GM19023 (cell line): ENCODE data around the gene METTL4.
A peak's percentile ranks its signal among the peaks of the same experiment; 100 is the strongest.

Source experiments
- ATAC-seq: cut with Tn5 transposase; IDR thresholded peaks from one replicate; pipeline ENCODE4 v1.9.1; 2021; ENCODE audit warnings: mild to moderate bottlenecking, moderate library complexity; ENCODE audit not compliant: unreplicated experiment

The METTL4 gene, protein sequence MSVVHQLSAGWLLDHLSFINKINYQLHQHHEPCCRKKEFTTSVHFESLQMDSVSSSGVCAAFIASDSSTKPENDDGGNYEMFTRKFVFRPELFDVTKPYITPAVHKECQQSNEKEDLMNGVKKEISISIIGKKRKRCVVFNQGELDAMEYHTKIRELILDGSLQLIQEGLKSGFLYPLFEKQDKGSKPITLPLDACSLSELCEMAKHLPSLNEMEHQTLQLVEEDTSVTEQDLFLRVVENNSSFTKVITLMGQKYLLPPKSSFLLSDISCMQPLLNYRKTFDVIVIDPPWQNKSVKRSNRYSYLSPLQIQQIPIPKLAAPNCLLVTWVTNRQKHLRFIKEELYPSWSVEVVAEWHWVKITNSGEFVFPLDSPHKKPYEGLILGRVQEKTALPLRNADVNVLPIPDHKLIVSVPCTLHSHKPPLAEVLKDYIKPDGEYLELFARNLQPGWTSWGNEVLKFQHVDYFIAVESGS

DNA sequence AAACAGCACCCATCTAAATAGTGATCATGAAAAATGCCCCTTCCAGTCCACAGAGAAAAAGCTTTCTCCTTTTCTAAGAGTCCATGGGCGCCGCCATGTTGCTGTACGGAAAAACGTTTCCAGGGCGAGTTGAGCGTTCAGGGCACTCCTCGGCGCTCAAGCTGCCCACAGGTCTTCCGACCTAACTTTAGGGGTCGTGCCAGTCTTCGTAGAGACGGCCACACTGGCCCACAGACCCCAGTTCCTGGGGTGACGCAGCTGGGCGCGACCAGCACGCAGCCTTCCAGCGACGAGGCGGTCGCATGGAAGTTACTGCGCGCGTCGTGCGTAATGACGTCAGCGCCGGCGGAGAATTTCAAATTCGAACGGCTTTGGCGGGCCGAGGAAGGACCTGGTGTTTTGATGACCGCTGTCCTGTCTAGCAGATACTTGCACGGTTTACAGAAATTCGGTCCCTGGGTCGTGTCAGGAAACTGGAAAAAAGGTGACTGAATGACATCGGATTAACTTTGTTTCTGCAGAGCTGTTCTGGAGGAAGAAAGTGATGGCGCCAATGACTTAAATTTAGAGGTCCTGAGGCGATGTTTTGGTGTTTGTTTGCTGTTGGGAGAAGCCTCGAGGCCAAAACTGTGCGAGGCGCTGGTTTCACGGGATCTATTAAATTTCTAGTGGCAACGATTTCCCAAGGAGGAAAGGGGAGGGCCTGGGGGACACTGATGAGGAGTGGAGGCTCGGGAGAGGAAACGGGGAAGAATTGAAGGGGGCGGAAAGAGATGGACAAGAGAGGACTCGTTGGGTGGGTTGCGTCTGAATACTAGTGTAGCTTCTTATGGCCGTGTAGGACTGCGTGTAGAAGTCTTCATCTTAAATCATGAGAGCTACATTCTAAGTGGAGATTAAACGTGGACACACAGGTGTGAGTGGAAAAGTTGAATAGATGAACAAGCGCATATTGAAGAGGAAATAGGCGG lies at the start of gene METTL4, which contains the start of gene NDC80:
METTL4 (minus strand) TSS at position 306 of the 971 bp plus-strand sequence. CDS start 4,289 bp downstream, outside the sequence.
NDC80 (plus strand) TSS at position 358 of the 971 bp plus-strand sequence. CDS start 1,429 bp downstream, outside the sequence.
- ATAC-seq, result peak; percentile 81

DNA sequence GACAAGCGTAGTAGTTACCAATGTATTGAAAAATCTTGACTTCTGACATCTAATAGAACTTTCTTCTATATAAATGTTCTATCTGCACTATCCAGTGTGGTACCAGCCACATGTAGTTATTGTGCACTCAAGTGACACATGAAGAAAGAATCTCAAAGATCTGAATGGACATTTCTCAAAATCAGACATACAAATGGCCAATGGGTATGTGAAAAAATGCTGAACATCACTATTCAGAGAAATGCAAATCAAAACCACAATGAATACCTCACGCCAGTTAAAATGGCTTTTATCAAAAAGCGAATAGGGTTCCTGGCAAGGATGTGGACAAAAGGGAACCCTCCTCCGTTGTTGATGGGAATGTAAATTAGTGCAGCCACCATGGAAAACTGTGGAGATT lies 46.7 kb upstream of the METTL4 start:
- no peak for ATAC-seq

DNA sequence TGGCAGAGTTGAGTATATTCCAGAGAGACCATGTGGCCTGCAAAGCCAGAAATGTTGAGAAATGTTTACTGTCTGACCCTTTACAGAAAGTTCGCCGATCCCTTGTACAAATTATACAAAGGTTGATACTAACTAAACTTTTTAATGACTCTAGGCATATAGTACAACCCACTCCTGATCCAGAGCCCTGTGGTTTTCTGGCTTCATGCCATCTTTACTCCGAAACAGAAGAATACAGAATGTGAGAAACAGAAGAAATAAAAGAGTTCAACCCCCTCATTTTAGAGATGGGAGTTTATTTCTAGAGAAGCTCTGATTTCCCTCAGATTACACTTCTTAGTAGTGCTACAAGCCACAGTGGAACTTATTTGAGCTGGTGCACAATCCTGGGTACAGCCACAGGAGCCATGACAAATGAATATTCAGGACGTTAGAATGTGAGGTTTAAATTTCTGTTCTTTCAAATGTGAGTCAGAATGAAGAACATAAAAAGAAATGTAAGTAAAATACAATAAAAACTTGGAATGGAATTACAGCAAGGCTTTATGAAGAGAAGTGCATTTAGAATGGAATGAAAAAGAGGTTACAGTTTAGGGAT lies 46.2 kb upstream of the METTL4 start:
- ATAC-seq, result no peak

DNA sequence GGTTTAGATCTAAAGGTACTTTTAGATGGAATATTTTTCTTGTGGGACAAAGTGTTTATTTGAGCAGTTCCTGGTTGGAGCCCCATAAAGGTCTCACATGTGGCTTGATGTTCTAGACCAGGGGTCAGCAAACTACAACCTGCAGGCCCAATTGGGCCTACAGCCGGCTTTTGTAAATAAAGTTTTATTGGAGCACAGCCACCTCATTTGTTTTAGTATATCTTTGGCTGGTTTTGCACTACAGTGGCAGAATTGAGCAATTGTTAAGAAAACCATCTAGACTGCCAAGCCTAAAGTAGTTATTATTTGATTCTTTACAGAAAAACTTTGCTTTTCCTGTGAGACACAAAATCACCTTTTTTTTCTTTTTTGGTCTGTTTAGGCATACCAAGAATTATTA lies 41.7 kb upstream of the METTL4 start:
- ATAC-seq, result no peak

DNA sequence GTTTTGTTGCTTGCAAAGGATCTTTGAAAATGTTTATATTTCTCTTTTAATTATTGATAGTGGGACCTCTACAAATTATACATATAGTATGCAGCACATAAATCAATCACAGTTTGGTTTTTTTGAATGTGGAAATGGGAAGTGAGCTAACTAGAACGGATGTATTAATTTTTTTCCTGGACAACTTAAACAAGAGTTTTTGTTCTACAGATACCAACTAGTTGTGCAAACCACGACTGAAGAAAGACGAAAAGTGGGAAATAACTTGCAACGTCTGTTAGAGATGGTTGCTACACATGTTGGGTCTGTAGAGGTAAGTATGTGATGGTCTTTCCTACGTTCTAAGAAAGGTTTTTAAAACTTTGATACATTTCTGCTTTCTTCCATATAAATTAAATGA lies 39.2 kb upstream of the METTL4 start:
- ATAC-seq, result no peak

DNA sequence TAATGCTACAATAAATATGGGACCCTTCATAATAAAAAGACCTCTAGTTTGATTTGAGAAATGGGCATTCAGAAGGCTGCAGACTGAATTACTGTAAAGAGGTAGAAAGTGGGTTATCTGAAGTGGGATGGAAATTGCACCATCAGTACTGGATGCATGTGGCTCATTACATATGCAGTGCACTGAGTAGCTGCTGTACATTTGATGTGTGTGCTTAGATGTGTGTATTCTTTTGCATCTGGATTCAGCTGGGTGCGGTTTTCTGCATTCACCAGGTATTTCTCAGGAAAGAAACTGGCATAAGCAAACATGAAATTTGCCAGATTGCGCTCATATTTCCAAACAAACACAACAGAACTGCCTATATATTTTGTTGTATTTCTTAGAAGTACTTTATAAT lies 38.3 kb upstream of the METTL4 start:
- ATAC-seq, result no peak

DNA sequence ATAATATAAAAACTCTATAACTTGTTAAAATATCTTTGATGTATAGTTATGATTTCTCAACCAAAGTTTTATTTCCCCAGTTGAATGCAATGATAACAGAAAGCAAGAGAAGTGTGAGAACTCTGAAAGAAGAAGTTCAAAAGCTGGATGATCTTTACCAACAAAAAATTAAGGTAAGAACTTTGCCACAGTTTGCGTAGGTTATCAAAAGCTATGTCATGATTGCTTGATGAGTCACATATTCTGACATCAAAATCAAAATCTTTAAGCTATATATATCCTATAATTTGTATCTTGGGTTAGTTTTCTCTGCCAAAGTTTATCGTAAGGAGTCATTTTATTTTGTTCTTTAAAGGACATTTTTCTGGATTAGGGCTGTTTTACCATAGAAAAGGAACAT lies 35.0 kb upstream of the METTL4 start:
- ATAC-seq, result no peak

DNA sequence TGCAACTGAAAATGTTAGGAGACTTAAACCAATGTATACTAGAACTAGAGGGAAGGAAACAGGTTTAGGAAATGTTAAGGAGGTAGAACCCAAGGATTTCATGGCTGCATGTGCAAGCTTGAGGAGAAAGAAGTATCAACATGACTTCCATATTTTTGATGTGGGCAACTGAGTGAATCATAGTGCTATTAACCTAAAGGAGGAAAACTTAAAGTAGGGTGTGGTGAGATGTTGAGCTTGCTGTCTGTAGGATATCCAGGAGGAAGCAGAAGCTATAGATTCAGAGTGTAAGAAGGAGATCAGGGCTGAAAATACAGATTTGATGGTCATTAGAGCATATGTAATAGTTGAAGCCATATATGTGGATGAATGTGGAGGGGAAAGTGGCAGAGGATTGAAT lies 31.5 kb upstream of the METTL4 start:
- ATAC-seq, result no peak

DNA sequence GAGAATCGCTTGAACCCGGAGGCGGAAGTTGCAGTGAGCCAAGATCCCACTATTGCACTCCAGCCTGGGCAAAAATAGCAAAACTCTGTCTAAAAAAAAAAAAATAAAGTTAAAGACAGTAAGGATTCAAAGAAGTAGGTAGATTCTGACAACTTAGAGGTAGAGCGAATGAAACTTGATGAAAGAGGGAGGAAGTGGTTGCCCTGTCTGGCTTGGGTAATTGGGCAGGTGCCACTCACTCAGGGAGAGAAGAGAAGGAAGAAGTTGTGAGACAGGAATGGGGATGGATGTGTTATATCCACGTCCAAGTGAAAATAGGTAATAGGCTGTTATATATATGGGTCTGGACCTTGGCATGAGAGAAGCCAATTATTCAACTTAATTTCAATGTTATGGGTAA lies 26.3 kb upstream of the METTL4 start:
- ATAC-seq, result no peak

DNA sequence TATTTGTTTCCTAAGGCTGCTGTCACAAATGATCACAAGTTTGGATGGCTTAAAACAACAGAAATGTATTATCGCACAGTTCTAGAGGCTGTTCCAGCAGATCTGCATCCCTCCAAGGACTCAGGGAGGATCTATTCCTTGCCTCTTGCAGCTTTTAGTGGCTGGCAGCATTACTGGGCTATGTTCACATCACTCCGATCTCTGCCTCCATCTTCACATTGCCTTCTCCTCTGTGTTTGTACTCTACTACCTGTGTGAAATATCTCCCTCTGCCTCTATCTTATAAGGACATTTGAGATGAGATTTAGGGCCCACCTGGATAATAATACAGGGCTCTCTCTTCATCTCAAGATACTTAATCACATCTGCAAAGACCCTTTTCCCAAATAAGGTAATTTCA lies 19.0 kb upstream of the METTL4 start:
- ATAC-seq, result no peak

DNA sequence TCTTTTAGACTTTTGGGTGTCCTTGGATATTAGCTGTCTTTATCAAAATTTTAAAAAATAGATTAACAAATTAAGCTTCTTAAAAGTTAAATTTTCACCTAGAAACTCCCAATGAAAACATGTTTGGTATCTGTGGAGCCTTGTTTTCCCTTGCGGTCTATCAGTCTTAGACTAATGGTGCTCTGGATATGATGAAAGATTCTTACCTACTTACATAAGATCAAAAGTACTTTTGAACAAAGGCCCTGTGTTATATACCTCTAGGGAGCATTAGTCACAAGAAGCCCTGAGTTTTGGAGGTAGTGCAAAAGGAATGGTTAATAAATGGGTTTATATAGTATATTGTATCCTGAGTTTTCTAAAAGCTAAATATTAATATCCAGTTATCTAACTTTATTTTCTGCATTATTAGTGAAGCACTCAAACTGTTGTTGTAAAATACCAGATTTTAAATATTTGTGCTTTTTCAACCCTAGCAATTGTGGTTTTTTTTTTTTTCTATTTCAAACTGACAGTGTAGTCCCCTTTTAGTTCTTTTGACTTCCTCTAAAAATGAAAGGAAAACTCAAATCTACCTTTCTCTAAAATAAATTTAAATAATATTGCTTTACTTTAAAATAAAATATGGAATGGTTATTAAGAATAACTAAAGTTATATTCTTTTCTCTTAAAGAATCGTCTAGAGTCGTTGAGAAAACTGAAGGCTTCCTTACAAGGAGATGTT lies 18.2 kb upstream of the METTL4 start:
- ATAC-seq, result no peak

DNA sequence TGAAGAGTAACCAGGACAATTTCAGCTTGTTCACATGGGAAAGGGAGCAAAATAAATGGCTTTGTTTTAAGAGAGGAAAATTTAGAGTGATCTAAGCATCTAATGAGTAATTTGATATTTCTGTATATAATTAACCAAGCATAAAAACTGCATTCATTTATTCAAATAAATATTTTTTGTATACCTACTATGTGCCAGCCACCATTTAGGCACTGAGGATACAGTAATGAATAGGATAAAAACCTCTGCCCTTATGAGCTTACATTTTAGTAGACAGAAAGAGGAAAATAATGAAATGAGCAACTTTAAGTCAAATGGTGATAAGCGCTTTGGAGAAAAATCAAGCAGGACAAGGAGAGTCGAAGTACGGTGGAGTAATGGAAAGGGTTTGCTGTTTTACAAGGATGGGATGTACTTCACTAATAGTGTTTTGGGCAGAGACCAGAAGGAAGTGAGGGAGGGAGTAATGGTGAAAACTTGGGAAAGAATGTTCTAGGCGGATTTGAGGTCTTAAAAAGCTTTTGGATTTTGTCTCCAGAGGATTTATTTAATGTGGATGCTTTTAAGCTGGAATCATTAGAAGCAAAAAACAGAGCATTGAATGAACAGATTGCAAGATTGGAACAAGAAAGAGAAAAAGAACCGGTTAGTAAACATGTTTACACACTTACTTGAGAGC lies 17.5 kb upstream of the METTL4 start:
- no peak for ATAC-seq

DNA sequence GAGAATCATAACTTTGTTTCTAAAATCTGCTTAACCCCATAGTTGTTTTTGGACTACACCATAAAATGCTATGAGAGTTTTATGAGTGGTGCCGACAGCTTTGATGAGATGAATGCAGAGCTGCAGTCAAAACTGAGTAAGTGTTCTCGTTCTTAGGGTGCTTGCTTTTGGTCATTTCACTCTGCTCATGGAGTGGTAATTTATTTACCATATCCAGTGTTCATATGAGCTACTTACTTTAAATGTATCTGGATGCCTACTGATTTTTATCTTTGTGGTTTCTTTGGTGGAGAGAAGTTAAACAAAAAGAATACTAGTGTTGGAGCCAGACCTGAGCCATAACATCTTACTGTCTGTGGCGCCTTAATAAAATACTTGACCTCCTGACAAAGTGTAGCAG lies 16.5 kb upstream of the METTL4 start:
- no peak for ATAC-seq

DNA sequence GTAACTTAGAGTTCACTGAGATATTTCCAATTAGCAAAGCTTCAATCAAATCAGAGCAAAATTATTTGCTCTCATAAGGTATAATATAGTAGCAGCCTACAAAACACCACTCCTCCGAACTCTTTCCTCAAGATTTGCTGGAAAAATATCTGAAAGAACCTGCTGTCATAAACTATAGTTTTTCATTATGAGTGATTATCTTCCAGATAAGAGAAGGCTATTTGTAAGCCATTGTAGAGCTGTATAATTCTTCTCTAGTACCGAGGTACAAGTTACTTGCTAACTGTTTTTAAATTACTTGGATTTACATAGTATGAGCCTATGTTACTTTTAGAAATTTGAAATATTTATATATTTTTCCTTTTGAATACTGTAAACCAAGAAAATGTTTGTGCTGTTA lies 2.1 kb upstream of the METTL4 start:
- ATAC-seq, result no peak

DNA sequence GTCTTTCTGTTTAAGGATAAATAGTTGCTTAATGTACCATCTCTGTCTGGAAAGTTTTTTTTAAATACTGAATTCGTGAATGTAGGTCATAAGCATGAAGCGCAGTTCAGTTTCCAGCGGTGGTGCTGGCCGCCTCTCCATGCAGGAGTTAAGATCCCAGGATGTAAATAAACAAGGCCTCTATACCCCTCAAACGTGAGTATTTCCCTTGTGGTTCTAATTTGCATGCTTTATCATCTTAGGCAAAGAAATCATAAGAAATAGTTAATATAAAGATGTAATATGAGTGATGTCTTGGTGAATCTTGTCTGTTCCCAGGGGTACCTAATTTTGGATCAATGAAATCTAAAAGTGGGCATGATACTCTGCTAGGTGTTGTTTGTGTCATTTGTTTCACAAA lies 1.6 kb upstream of the METTL4 start:
- no peak for ATAC-seq

DNA sequence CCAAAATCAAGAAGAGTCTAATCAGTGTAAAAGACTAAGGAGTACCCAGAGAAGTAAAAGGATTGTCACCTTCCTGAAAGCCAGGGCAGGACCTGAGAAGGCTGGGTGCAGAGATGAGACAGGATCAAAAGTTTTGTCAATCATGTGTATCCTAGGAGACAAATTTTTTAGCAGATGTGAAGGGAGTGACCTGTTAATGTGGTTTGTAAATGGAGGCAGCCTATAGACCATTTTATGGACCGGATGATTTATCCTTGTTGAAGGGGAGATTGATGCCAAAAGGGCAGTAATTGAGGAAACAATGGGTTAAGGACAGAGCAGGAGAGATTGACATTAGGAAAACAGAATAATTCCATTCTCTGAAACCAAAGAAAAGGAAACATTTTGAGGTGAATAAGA lies 865 bp upstream of the METTL4 start:
- ATAC-seq, result peak; percentile 5

DNA sequence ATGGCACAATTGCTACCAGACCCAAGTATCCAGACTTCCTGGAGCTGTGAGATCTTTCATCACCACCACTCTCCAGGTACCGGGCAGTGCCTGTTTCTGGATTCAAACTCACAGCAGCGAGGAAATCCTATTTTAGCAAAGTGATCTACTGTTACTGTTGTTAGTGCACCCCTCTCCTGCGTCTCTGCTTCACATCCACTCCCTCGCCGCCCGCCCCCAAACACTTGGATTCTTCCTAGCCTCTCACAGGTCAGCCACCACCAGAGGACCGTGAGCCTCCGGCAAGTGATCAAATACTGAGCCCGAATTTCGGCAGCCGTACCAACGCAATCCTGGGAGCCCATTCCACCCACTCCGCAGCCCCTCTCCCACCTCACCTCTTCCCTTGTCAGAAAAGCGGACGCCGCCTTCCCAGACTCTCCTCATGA lies 519 bp downstream of the METTL4 start:
- peak; percentile 61 for ATAC-seq

DNA sequence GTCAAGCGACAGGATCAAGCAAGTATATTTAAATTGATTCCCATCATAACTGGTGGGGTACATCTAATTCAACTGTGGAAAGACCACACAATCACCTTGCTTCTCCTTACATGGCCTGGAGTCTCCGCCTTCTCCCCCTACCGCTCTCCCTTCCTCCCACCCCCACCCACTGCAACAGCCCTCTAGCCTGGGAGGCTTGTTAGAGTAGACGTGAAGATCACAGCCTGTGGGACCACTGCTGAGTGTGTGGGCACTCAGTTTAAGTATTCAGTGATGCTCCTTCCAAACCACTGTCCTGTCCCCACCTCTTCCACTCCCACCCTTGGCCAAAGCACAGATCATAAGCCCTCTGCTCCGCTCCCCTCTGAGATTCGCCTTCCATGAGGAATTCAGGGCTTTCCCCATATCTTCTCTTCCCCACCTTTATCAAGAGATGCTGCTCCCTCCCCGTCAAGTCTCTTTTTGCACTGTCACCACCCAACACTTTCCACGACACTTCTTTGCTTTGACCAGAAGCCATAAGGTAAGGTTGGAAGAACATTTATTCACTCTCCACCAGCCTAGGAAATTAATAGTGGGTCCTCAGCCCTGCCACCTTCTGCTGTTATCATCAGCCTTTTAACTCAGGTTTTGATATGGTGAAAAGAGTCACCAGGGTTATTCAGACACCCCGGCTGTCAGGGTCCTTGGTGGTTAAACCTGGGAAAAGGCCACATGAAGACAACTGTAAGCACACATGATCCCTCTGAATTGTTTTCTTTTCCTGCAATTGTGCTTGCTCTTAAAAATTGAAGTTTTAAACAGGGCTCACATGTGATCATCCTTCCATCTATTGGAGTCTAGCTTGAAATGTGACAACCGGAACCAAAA lies 1.7 kb downstream of the METTL4 start:
- ATAC-seq, result no peak

DNA sequence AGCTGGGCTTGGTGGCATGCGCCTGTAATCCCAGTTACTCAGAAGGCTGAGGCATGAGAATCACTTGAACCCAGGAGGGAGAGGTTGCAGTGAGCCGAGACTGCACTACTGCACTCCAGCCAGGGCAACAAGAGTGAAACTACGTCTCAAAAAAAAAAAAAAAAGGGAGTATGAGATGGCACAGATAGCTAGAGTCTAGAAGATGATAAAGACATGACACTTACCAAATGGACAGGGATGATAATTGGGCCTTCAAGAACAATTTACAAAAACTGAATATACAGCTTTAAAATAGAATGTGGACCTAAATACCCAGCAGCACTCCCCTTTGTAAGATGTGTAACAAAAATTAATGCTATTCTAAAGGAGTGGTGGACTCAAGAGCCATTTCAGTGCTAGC lies 2.7 kb downstream of the METTL4 start:
- no peak for ATAC-seq
